ENCODE results near the gene MT1B. TPM values are rescaled to one million over a fixed set of nuclear protein-coding genes. Genes with fewer than 3 reads are reported as not detected.

The MT1B gene
- total and polyA plus RNA-seq, 2 of the 13 experiments (the other 11 are each of a cell fraction or from before 2014, with no cell fraction given), result 0.89 TPM; not detected in 1

- peak; percentile 54; the same call in 1 of the 2 replicates for TF ChIP-seq ZNF280B (CRISPR knock-in tag; IDR thresholded peaks at IDR 0.05; ENCODE audit: borderline replicate concordance)
- no peak for TF ChIP-seq MED8 (CRISPR knock-in tag; IDR thresholded peaks at IDR 0.05; ENCODE audit: insufficient replicate concordance)
- TF ChIP-seq LBX2 (CRISPR knock-in tag; IDR thresholded peaks at IDR 0.05; ENCODE audit: borderline replicate concordance), result no peak
- no peak for TF ChIP-seq DR1 (CRISPR knock-in tag; IDR thresholded peaks at IDR 0.05)
- TF ChIP-seq ZNF703 (CRISPR knock-in tag; IDR thresholded peaks at IDR 0.05; ENCODE audit: borderline replicate concordance), result no peak
- no peak for TF ChIP-seq FOXM1 (CRISPR knock-in tag; IDR thresholded peaks at IDR 0.05)
- peak; percentile 74 for TF ChIP-seq PITX1 (CRISPR knock-in tag; IDR thresholded peaks at IDR 0.05)
- TF ChIP-seq HBP1 (CRISPR knock-in tag; IDR thresholded peaks at IDR 0.05; ENCODE audit: low read depth), result no peak
- no peak for TF ChIP-seq ZNF660 (CRISPR knock-in tag; IDR thresholded peaks at IDR 0.05; ENCODE audit: borderline replicate concordance, low read depth)
- no peak for TF ChIP-seq FOXO1 (CRISPR knock-in tag; IDR thresholded peaks at IDR 0.05)
- no peak for TF ChIP-seq U2AF1 (optimal IDR thresholded peaks at IDR 0.05; ENCODE audit: low read depth, low read length)
- TF ChIP-seq TFE3 (CRISPR knock-in tag; IDR thresholded peaks at IDR 0.05), result no peak
- TF ChIP-seq PRMT3 (CRISPR knock-in tag; IDR thresholded peaks at IDR 0.05; ENCODE audit: borderline replicate concordance, low read depth), result no peak
- TF ChIP-seq ZNF646 (CRISPR knock-in tag; IDR thresholded peaks at IDR 0.05), result no peak
- no peak for TF ChIP-seq ZNF431 (CRISPR knock-in tag; IDR thresholded peaks at IDR 0.05; ENCODE audit: borderline replicate concordance, low read depth)
These were observed 3.9 kb upstream of the MT1B start (continued) for GRCh38 chr16:56647641-56648431.
